Endodermal cell (in vitro differentiated cells): ENCODE measurements around the gene SDHC. TPM values are rescaled to one million over a fixed set of nuclear protein-coding genes. Genes with fewer than 3 reads are reported as not detected.
"Not testable (repeated sequence)": the region's sequence is repeated elsewhere in the genome, so short reads cannot be mapped to it uniquely, and the experiment has no call there.

Experiments
- DNase-seq: peaks from one replicate; pipeline ENCODE4 v3.0.0-alpha.2; 2017
- H3K27ac ChIP-seq: 2 replicates; pipeline ENCODE4 v1.5.1; 2013; ENCODE audit warnings: mild to moderate bottlenecking, low read depth, low read length, moderate library complexity
- H3K27me3 ChIP-seq: 2 replicates; pipeline ENCODE4 v1.6.1; 2013; ENCODE audit warnings: mild to moderate bottlenecking, low read length, moderate library complexity; ENCODE audit not compliant: insufficient read depth, control insufficient read depth, poor library complexity, severe bottlenecking
- H3K36me3 ChIP-seq: 2 replicates; pipeline ENCODE4 v1.7.0; 2013; ENCODE audit warnings: mild to moderate bottlenecking, low read length, moderate library complexity; ENCODE audit not compliant: control insufficient read depth, insufficient read depth
- H3K4me1 ChIP-seq: one replicate; pipeline ENCODE4 v1.7.0; 2013; ENCODE audit warnings: low read length; ENCODE audit not compliant: control insufficient read depth, insufficient read depth
- H3K4me3 ChIP-seq: 2 replicates; pipeline ENCODE4 v1.5.1; 2013; ENCODE audit warnings: mild to moderate bottlenecking, low read length, moderate library complexity
- H3K9ac ChIP-seq: 2 replicates; pipeline ENCODE4 v1.6.1; 2013; ENCODE audit warnings: mild to moderate bottlenecking, low read length, moderate library complexity; ENCODE audit not compliant: poor library complexity, severe bottlenecking; ENCODE audit errors: extremely low read depth
- H3K9me3 ChIP-seq: 2 replicates; pipeline ENCODE4 v1.6.1; 2013; ENCODE audit warnings: mild to moderate bottlenecking, low read length, moderate library complexity; ENCODE audit not compliant: control insufficient read depth
- H3K27ac Mint-ChIP-seq: 2 replicates; pipeline ENCODE4 v1.8.0; 2020; ENCODE audit warnings: mixed read lengths
- H3K27me3 Mint-ChIP-seq: 2 replicates; pipeline ENCODE4 v1.8.0; 2021; ENCODE audit warnings: mild to moderate bottlenecking, mixed read lengths; ENCODE audit not compliant: insufficient read depth
- H3K36me3 Mint-ChIP-seq: 2 replicates; pipeline ENCODE4 v1.8.0; 2020; ENCODE audit warnings: low read depth, mixed read lengths
- H3K4me1 Mint-ChIP-seq: 2 replicates; pipeline ENCODE4 v1.8.0; 2020; ENCODE audit warnings: mixed read lengths
- H3K4me3 Mint-ChIP-seq: 2 replicates; pipeline ENCODE4 v1.8.0; 2020; ENCODE audit warnings: mild to moderate bottlenecking, moderate library complexity, mixed read lengths
- H3K9me3 Mint-ChIP-seq: 2 replicates; pipeline ENCODE4 v1.8.0; 2020; ENCODE audit warnings: mild to moderate bottlenecking, mixed read lengths
- CTCF ChIP-seq: fragments of 200-600 bp; sonication (generic); conservative IDR thresholded peaks from 2 replicates; pipeline ENCODE4 v1.5.0; 2021; ENCODE audit warnings: antibody characterized with exemption, mild to moderate bottlenecking
- WGBS, 2 experiments: methylation state at CpG; one replicate each; pipeline versions ENCODE4 v1.1.5 to v1.1.7; 2013; ENCODE audit warnings: missing lambda C conversion rate in 2 of 2, mixed read lengths in 1 of 2; ENCODE audit not compliant: insufficient coverage in 1 of 2, insufficient read length in 1 of 2; 5-methylcytosine and 5-hydroxymethylcytosine counted together
- total RNA-seq, 2 donors: library from RNA; stranded (reverse); fragmentation: NEBNext Ultra II Directional in 1 of 2; extraction: Animal tissue kit (Norgen Biotek cat#: 25700) in 1 of 2; gene quantifications; 2 replicates in 1 of 2; 3 replicates in 1 of 2; pipeline ENCODE4 v1.2.1, GENCODE V29; 2021

SDHC gene
- total RNA-seq, 2 donors from 2014 or later: 270 to 296 TPM

- H3K9me3 ChIP-seq: no peaks in the 10 kb centered on the region
- H3K27me3 ChIP-seq: no peaks in the 10 kb centered on the region
- no peak overlapping the region for H3K9ac ChIP-seq
- no peak overlapping the region for H3K27ac ChIP-seq
- no peak for DNase-seq
- no peaks in the 10 kb centered on the region for H3K4me1 ChIP-seq
- Mint-ChIP-seq H3K36me3 (no peaks in the 10 kb centered on the region), H3K27ac (no peak overlapping the region), H3K4me1 (peaks cover 8% of the 10 kb centered on the region), H3K27me3 (no peaks in the 10 kb centered on the region), H3K9me3 (no peaks in the 10 kb centered on the region), H3K4me3 (no peak overlapping the region)
- peak; percentile 84 for TF ChIP-seq CTCF
- WGBS, 2 experiments: 54 to 67% methylated on average over 3 to 4 of the region's 4 CpGs
- no peaks in the 10 kb centered on the region for H3K36me3 ChIP-seq
- no peak overlapping the region for H3K4me3 ChIP-seq
These were observed 68.2 kb downstream of the SDHC start for GRCh38 chr1:161382214-161383019.

GRCh38 chr1:161388639-161389038, 74.5 kb downstream of the SDHC start:
- H3K36me3 ChIP-seq: no peaks in the 10 kb centered on the region
- Mint-ChIP-seq H3K27ac (no peak overlapping the region), H3K4me3 (peak overlapping the region; percentile 88), H3K36me3 (no peaks in the 10 kb centered on the region), H3K27me3 (peaks cover 7% of the 10 kb centered on the region), H3K4me1 (peaks cover 4% of the 10 kb centered on the region), H3K9me3 (no peaks in the 10 kb centered on the region)
- H3K9ac ChIP-seq: no peak overlapping the region
- DNase-seq: peak; percentile 58
- WGBS, 2 experiments: 67 to 97% methylated on average over 1 to 3 of the region's 3 CpGs
- H3K27me3 ChIP-seq: no peaks in the 10 kb centered on the region
- H3K4me1 ChIP-seq: no peaks in the 10 kb centered on the region
- TF ChIP-seq CTCF: peak; percentile 49
- H3K4me3 ChIP-seq: no peak overlapping the region
- no peaks in the 10 kb centered on the region for H3K9me3 ChIP-seq
- no peak overlapping the region for H3K27ac ChIP-seq

- H3K9me3 Mint-ChIP-seq, H3K9me3 ChIP-seq, H3K4me1 ChIP-seq, H3K27me3 ChIP-seq, H3K36me3 Mint-ChIP-seq, H3K36me3 ChIP-seq, H3K27ac ChIP-seq, H3K27me3 Mint-ChIP-seq, H3K4me1 Mint-ChIP-seq, DNase-seq: not testable (repeated sequence)
- Mint-ChIP-seq H3K27ac (peak overlapping the region; percentile 97), H3K4me3 (peak overlapping the region; percentile 88)
- Histone ChIP-seq H3K9ac (peak overlapping the region; percentile 81), H3K4me3 (peak overlapping the region; percentile 94)
- 85% methylated on average over 11 to 16 of the region's 16 CpGs for WGBS, 2 experiments
These were observed 75.0 kb downstream of the SDHC start for GRCh38 chr1:161389158-161389557.
